NCI-H82 treated with DMSO at 0.1 percent for 48 hours (cell line): ENCODE results near the gene OXSR1.
"Not testable (repeated sequence)": the region's sequence is repeated elsewhere in the genome, so short reads cannot be mapped to it uniquely, and the experiment has no call there.

Experiments
- DNase-seq: peaks from one replicate; lab custom pipeline; 2025; ENCODE audit not compliant: unreplicated experiment; lab: John Stamatoyannopoulos, UW

OXSR1 gene

DNA sequence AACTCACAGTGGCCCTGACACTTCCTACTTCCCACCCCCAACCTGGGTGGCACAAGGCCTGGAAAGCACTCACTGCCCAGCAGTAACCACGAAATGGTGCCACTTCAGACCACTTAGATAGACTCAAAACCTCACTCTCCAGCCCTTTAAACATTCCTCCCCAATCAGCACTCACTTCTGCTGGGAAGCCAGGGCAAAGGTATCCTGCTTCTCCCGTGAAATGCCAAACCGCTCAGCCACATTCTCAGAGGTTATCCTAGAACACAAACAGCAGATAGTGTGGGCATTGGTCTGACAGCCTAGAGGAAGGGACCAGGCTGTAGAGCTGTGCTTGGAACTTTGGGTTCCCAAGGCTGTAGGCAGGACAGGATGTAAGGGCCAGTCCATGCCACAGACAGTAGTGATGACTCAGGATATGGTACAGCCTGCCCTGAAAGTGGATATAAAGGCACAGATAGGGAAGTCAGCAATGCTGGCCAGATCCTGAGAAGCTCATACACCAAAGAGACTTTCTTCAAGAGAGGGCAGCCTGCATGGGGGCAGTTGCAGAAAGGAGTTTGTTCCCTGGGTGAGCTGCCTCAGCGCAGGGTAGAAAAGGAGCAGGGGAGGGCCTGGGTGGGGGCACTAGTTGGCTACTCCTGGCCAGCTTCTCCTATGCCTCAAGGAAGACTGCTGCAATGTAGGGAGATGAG, 37.6 kb upstream of the OXSR1 start:
- DNase-seq, result no peak

DNA sequence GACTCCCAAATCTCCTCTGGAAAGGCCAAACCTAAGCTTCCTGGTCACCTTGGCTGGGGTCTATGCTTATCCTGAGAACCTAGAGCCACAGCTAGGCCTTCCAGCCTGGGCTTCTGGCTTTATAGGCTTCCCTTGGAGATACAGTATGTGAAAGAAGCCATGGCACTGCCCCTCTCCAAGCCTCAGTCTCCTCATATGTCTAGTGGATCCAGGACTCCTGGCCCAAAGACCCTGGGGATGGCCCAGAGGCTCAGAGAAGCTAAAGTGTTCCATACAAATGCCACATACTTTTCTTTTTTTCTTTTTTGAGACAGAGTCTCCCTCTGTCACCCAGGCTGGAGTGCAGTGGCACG, 37.1 kb upstream of the OXSR1 start:
- no peak for DNase-seq

DNA sequence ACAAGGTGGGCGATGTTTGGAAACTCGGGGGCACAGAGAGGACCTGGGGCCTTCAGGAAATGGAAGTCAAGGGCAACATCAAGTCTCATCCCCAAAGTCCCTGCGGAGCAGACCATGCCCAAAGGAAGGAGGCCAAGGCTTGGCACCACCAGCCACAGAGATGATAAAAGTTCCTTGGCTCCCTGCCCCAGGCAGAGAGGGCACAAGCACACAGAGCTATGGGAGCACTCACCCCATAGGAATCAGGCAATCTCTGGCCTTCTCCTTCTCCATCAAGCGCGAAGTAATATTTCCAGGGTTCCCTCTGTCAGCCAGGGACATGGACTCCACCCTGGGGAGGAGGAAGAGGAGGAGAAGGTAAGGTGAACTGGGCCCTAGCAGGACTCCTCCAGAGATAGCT, 36.3 kb upstream of the OXSR1 start:
- no peak for DNase-seq

DNA sequence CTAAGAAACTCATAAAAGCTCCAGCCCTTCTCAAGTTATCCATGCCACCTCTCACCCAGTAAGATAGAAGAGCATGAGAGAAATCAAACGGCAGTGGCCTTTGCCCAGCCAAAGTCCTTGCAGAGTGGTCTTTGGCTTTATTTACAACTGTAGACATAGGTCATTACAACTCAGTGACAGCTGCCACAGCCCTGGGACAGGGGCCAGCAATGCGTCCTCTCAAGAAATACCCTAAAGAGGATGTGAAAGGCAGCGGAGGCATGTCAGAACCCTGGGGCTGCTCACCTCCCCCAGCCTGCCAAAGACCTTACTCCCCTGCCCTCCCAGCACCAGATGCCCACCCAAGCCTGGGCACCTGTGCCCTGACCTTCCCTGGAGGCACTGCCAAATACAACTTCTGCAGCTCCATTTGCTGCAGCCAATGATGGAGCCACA, 34.7 kb upstream of the OXSR1 start:
- DNase-seq, result no peak

DNA sequence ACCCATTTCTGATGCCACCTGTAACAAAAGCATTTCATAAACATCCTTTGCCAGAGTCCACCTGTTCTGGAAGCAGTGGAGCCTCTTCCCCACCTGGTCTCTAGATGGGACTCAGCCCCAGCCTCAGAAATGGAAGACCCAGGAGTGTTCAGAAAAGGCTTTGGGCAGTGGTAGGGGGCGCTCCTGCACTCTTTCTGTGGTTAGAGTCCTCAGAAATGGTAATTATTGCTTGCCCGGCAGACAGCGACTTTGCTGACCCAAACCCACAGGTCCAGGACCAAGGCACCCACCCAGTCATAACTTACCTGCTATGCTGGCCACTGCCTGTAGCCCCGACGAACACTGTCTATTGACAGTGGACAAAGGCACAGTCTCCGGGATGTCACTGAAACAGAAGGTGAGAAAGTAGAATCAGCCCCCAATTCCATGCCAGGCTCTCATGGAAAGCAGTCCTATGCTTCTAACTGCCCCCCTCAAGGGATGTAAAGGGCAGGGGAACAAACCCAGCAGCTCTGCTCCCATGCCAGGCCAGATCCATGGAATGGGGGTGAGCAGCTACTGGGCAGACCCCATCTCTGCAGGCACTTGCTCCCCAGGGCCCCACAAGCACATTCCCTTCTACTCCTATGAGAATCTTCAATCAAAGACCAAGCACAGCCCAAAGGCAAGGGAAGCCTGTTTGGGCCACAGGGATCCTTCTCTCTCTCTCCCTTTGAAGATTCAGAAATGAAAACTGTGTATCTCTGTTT, 33.5 kb upstream of the OXSR1 start:
- no peak for DNase-seq

DNA sequence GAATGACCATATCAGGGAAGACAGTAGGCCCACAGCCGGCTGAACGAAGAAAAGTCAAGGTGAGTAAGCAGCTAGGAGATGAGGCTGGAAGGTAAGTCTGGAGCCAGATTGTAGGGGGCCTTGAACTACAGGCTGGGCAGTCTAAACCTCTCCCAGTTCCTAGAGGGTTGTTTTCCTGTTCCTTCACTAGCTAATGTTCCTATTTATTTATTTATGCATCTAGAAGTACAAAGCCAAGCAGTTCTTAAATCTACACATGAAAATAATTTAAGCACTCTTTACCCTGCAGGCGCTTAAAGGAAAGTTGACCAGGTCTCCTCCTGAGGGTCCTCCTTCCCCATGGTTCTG, 32.2 kb upstream of the OXSR1 start:
- no peak for DNase-seq

DNA sequence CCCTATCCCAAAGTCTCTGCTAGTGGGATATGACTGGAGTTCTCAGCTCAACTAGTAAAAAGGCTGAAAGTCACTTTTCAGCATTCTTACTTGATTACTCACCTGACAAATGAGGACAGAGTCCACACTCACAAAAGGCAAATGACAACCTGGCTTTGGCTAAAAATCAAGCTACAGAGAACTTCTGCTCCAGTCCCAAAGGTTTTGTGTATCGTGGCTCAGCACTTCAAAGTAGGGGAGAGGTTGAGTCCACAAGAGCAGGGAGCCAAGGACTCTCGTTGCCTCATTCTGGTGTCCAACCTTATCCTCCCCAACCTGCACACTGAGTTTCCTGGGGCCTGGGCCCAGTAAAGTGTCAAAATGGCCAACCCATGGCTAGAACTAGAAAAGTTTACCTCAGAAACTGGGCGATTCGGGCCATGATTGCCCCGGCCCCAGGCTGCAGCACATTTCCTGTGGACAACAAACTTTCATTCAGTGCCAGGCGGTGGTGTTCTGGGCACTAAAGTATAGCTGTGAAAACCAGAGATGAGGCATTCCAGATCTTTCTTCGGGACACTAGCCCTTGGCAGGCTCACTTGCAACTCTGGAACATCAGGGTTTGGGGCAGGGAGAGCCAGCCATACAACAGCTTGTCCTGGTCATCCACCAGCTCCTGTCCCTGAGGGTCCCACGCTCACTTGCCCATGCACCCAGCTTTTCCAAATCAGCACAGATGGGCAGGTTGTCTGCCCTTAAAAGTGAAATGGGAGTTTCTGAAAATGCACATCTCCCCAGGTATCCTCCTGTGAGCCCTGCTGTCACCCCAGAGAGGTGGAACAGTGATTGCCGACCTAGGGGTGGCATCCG, 31.6 kb upstream of the OXSR1 start:
- no peak for DNase-seq

DNA sequence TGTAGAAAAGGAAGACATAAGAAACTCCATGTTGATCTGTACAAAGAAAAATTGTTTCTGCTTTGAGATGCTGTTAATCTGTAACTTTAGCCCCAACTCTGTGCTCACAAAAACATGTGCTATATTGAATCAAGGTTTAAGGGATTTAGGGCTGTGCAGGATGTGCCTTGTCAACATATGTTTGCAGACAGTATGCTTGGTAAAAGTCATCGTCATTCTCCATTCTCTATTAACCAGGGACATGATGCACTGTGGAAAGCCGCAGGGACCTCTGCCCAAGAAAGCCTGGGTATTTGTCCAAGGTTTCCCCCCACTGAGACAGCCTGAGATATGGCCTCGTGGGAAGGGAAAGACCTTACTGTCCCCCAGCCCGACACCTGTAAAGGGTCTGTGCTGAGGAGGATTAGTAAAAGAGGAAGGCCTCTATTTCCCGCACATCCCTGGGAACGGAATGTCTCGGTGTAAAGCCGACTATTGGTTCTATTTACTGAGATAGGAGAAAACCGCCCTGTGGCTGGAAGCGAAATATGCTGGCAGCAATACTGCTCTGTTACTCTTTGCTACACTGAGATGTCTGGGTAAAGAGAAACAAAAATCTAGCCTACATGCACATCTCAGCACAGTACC, 30.7 kb upstream of the OXSR1 start:
- DNase-seq, result not testable (repeated sequence)

DNA sequence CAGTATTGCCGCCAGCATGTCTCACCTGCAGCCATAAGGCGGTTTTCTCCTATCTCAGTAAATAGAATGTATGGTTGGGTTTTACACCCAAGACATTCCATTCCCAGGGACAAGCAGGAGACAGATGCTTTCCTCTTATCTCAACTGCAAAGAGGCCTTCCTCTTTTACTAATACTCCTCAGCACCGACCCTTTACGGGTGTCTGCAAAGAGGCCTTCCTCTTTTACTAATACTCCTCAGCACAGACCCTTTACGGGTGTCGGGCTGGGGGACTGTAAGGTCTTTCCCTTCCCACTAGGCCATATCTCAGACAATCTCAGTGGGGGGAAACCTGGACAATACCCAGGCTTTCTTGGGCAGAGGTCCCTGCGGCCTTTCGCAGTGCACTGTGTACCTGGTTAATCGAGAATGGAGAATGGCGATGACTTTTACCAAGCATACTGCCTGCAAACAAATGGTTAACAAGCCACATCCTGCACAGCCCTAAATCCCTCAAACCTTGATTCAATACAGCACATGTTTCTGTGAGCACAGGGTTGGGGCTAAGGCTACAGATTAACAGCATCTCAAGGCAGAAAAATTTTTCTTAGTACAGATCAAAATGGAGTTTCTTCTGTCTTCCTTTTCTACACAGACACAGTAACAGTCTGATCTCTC, 29.6 kb upstream of the OXSR1 start:
- DNase-seq, result not testable (repeated sequence)

DNA sequence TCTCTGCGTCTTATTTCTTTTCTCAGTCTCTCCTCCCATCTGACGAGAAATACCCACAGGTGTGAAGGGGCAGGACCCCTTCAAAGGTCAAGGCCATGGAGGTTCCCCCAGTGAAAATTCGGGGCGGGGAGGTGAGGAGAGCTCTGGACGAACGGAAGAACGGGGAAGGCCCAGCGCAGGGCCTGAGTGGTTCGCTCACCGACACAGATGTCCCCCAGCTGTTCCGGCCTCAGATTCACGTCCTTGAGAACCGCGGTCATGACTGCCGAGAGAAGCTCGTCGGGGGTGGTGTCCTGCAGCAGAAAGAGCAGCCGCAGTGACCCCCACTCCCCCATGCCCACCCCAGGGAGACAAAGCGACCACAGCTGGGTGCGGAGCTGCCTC, 29.0 kb upstream of the OXSR1 start:
- no peak for DNase-seq

DNA sequence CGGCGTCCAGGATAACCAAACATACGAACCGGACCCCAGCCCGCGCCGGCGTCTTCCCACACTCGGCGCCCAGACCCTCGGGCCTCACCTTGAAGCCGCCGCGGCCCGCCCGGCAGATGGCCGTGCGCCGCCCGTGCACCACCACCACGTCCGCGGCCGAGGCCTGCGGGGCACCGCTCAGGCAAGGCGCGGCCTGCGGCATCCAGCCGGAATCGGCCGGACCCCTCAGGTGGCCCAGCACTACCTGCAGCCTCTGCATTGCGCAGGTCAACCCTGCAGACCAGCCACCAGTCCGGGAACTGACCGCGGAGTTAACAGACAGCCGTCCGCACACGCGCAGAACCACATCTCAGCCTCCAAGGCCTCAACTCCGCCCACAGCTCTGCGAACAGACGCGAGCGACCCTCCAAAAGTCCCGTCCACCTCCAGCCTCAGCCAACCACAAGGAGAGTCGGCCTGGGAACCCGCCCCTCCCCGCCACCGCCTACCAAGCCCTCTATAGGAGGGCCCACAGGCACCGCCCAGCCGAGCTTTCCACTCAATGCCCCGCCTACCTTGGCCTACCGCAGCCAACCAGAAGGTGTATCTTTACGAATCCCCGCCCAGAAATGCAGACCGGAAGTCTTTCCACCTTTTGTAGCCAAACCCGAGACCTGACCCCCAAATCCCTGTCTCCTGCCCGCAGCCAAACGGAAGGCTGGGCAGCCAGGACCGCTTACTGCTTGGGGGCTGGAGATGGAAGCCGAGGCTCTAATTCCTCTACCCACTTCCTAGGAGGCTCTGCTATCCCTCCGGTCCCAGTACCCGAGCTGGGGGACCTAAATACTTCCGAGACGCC, 28.3 kb upstream of the OXSR1 start, which contains the start of gene ACAA1:
Gene ACAA1, minus strand, starts transcription at position 351 of the 838 bp plus-strand sequence. Its CDS starts 92 bp downstream, at position 259.
- peak; percentile 95 for DNase-seq

DNA sequence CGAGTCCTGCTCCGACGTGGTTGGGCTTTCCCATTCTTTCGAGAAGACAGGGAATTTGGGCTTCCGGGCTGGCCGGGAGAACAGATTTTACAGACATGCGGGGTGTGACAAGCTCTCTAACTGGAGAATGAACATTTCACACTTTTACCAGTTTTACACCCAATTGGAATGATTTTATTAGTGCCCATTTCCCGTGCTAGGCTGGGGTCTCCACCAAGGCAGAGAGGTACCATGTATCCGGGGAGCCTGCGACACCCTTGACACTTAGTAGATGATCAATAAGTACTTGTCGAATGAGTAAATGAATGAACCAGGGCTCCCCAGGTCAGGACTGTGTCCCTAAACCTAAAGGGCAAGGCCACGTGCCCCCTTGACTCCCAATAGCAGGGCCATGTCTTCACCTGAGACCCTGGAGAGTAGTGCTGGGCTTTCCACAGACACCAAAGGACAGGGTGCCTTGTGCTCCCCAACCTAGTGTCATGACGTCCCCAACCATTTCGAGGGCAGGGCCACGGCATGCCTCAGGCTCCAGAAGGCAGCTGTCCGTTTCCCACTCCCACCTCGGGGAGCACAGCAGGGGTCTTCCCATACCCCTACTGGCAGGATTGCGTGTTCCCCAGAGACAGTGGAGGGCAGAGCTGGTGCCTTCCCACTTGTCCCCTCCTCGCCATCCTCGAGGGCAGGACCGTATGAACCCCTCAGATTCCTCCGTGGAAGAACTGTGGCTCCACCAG, 27.6 kb upstream of the OXSR1 start:
- DNase-seq, result no peak

DNA sequence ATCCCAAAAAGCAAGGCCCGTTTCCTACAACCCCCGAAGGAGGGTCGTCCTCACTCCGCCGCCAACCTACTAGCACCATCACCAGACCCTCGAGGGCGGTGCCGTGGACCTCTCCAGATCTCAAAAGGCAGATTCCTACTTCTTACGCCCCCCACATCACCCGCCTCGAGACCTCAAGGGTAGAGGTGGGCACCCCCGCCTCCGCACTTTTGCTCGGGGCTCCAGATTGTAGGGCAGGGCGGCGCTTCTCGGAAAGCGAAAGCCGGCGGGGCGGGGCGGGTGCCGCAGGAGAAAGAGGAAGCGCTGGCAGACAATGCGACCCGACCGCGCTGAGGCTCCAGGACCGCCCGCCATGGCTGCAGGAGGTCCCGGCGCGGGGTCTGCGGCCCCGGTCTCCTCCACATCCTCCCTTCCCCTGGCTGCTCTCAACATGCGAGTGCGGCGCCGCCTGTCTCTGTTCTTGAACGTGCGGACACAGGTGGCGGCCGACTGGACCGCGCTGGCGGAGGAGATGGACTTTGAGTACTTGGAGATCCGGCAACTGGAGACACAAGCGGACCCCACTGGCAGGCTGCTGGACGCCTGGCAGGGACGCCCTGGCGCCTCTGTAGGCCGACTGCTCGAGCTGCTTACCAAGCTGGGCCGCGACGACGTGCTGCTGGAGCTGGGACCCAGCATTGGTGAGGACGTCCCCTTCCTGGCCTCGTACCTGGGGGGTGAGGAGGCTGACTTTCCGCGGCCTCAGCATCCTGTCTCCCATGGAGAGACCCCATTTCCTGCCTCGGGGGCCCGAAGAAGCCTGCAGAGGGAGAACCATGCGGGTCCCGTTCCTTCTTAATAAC, 26.8 kb upstream of the OXSR1 start, which contains the start of gene MYD88:
Gene MYD88, plus strand, starts transcription at position 313 of the 842 bp plus-strand sequence. Its CDS starts 40 bp downstream, at position 353.
- no peak for DNase-seq

DNA sequence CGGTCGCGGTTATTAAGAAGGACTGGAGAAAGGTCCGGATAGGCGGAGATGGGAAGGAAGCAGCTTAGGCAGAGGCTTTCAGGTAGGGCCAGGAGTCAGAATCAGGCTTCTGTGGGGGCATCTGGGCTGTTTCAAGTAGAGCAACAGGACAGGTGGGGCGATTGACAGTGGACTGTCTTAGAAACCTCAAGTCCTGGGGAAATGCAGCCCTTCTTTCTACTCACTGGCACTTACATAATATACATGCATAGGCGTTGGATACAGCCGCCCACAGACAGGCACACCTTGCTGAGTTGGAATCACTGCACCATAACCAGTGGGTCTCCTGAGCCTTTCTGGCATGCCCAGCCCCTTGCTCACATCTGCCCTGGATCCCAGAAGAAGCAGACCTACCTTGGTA, 26.1 kb upstream of the OXSR1 start:
- no peak for DNase-seq

DNA sequence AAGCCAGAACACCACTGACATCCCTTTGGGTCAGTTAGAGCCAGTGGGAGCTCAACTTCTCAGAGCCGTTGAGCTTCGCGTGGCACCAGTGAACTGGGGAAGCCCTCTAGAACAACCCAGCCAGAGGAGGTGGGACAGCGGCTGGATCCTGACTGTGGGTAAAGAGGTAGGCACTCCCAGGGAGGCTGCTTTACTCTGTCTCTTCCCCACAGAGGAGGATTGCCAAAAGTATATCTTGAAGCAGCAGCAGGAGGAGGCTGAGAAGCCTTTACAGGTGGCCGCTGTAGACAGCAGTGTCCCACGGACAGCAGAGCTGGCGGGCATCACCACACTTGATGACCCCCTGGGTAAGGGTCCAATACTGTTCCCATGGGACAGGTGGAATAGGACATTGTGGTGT, 25.7 kb upstream of the OXSR1 start:
- no peak for DNase-seq

DNA sequence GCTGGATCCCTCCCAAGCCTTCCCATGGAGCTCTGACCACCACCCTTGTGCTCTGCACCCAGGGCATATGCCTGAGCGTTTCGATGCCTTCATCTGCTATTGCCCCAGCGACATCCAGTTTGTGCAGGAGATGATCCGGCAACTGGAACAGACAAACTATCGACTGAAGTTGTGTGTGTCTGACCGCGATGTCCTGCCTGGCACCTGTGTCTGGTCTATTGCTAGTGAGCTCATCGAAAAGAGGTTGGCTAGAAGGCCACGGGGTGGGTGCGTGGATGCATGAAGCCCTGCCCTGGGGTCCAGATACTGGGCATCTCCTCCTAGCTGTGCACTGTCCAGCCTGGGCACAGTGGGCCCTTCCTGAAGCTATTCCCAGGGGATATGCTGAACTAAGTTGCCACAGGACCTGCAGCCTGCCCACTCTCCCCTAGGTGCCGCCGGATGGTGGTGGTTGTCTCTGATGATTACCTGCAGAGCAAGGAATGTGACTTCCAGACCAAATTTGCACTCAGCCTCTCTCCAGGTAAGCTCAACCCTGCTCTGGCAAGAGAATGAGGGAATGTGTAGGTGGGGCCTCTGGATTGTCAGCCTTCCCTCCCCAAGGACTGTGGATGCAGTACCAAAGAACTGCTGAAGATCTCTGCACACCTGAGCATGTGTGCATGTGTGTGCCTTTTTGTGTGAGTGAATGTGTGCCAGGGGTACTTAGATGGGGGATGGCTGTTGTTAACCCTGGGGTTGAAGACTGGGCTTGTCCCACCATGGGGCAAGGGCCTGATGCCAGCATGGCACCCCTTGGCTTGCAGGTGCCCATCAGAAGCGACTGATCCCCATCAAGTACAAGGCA, 24.8 kb upstream of the OXSR1 start:
- DNase-seq, result no peak

DNA sequence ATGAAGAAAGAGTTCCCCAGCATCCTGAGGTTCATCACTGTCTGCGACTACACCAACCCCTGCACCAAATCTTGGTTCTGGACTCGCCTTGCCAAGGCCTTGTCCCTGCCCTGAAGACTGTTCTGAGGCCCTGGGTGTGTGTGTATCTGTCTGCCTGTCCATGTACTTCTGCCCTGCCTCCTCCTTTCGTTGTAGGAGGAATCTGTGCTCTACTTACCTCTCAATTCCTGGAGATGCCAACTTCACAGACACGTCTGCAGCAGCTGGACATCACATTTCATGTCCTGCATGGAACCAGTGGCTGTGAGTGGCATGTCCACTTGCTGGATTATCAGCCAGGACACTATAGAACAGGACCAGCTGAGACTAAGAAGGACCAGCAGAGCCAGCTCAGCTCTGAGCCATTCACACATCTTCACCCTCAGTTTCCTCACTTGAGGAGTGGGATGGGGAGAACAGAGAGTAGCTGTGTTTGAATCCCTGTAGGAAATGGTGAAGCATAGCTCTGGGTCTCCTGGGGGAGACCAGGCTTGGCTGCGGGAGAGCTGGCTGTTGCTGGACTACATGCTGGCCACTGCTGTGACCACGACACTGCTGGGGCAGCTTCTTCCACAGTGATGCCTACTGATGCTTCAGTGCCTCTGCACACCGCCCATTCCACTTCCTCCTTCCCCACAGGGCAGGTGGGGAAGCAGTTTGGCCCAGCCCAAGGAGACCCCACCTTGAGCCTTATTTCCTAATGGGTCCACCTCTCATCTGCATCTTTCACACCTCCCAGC, 24.0 kb upstream of the OXSR1 start:
- DNase-seq, result no peak
